Measurements from ENCODE around the gene SLC7A6. TPM values are rescaled to one million over a fixed set of nuclear protein-coding genes. Genes with fewer than 3 reads are reported as not detected.

SLC7A6 gene
- total RNA-seq, 2 experiments from 2014 or later: 99.2 to 99.4 TPM

GRCh38 chr16:68309799-68310198 is 45.5 kb downstream of the SLC7A6 start:
- CTCF ChIA-PET: interaction anchor here (0.9 to 1.2 kb wide), 2 partner anchors 47 to 48 kb away, joined by 4 to 6 read pairs; no protein-coding TSS in a partner anchor
- POLR2A ChIA-PET: no interaction called here

- ChIA-PET CTCF (interaction anchor here (0.7 to 2.4 kb wide), 12 partner anchors 9 to 65 kb away, joined by 3 to 23 read pairs (median 3); partner anchors contain the start of genes PLA2G15 and SLC7A6), POLR2A (interaction anchor here (0.5 to 1.8 kb wide), 11 partner anchors 9 to 347 kb away, joined by 3 to 21 read pairs (median 4); partner anchors contain the start of gene SLC7A6)
Measured at GRCh38 chr16:68310437-68310773, 46.1 kb downstream of the SLC7A6 start.

- CTCF ChIA-PET: interaction anchor here (0.7 to 2.4 kb wide), 13 partner anchors 8 to 65 kb away, joined by 3 to 23 read pairs (median 3); partner anchors contain the start of genes PLA2G15 and SLC7A6
- POLR2A ChIA-PET: interaction anchor here (0.5 to 1.8 kb wide), 14 partner anchors 9 to 544 kb away, joined by 3 to 21 read pairs (median 3); partner anchors contain the start of gene SLC7A6
Measured at GRCh38 chr16:68310774-68311511, 46.6 kb downstream of the SLC7A6 start, which contains the start of the genes PRMT7 and SLC7A6OS. Gene PRMT7, plus strand, starts transcription at chr16:68311019. Its CDS starts 4,961 bp downstream, at chr16:68315980. Gene SLC7A6OS, minus strand, starts transcription at chr16:68310946. Its CDS starts 20 bp downstream, at chr16:68310926.

GRCh38 chr16:68313116-68313515 is 48.8 kb downstream of the SLC7A6 start:
- CTCF ChIA-PET: interaction anchor here (2.4 kb wide), 1 partner anchor 52 kb away, joined by 7 read pairs; no protein-coding TSS in a partner anchor
- POLR2A ChIA-PET: no interaction called here

GRCh38 chr16:68319185-68319908 is 55.0 kb downstream of the SLC7A6 start:
- POLR2A ChIA-PET: interaction anchor here (1.0 to 1.3 kb wide), 4 partner anchors 9 to 58 kb away, joined by 4 to 10 read pairs (median 7); partner anchors contain the start of genes PRMT7, SLC7A6 and SLC7A6OS
- CTCF ChIA-PET: interaction anchor here (1.1 to 6.1 kb wide), 4 partner anchors 9 to 57 kb away, joined by 3 to 64 read pairs (median 8); partner anchors contain the start of genes PRMT7, SLC7A6 and SLC7A6OS

- ChIA-PET CTCF (interaction anchor here (6.1 kb wide), 1 partner anchor 62 kb away, joined by 64 read pairs; the partner anchor contains the start of gene SLC7A6), POLR2A (interaction anchor here (0.6 kb wide), 1 partner anchor 256 kb away, joined by 5 read pairs; no protein-coding TSS in a partner anchor)
Measured at GRCh38 chr16:68324336-68324735, 60.0 kb downstream of the SLC7A6 start.

DNA sequence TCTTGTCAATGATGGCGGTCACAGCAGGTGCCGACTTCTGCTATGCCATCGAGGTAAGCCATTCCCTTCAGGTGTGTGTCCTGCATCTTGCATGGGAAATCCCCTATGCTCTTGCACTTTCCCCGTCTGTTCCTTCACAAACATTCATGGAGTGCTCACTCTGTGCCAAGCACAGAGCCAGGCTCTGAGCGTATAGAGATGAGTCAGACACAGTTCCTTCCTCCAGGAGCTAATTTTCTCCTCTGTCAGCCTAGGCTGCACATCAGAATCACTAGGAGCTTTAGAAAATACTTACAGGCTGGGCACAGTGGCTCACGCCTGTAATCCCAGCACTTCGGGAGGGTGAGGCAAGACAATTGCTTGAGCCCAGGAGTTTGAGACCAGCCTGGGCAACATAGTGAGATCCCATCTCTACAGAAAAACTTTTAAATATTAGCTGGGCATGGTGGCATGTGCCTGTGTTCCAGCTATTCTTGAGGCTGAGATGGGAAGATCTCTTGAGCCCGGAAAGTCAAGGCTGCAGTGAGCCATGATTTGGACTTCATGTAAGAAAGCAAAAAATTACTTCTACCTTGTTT is 60.5 kb downstream of the SLC7A6 start:
- CTCF ChIA-PET: interaction anchor here (6.0 to 6.1 kb wide), 2 partner anchors 63 to 64 kb away, joined by 64 to 160 read pairs; partner anchors contain the start of gene SLC7A6
- POLR2A ChIA-PET: interaction anchor here (0.6 kb wide), 1 partner anchor 257 kb away, joined by 5 read pairs; no protein-coding TSS in a partner anchor

- ChIA-PET POLR2A (interaction anchor here (0.6 to 1.4 kb wide), 4 partner anchors 9 to 86 kb away, joined by 3 to 4 read pairs (median 4); no protein-coding TSS in a partner anchor), CTCF (interaction anchor here (0.6 to 6.0 kb wide), 27 partner anchors 9 to 875 kb away, joined by 3 to 160 read pairs (median 3); partner anchors contain the start of genes PLA2G15, PRMT7, SLC7A6 and SLC7A6OS)
Measured at GRCh38 chr16:68328151-68328859, 64.0 kb downstream of the SLC7A6 start.

- POLR2A ChIA-PET: interaction anchor here (1.4 kb wide), 1 partner anchor 10 kb away, joined by 4 read pairs; no protein-coding TSS in a partner anchor
- CTCF ChIA-PET: interaction anchor here (0.6 to 6.0 kb wide), 25 partner anchors 9 to 192 kb away, joined by 3 to 160 read pairs (median 4); partner anchors contain the start of genes PLA2G15, PRMT7, SLC7A6 and SLC7A6OS
Measured at GRCh38 chr16:68328860-68329390, 64.6 kb downstream of the SLC7A6 start.

- CTCF ChIA-PET: interaction anchor here (2.2 kb wide), 1 partner anchor 70 kb away, joined by 12 read pairs; no protein-coding TSS in a partner anchor
- POLR2A ChIA-PET: no interaction called here
Measured at GRCh38 chr16:68331879-68332410, 67.6 kb downstream of the SLC7A6 start.

DNA sequence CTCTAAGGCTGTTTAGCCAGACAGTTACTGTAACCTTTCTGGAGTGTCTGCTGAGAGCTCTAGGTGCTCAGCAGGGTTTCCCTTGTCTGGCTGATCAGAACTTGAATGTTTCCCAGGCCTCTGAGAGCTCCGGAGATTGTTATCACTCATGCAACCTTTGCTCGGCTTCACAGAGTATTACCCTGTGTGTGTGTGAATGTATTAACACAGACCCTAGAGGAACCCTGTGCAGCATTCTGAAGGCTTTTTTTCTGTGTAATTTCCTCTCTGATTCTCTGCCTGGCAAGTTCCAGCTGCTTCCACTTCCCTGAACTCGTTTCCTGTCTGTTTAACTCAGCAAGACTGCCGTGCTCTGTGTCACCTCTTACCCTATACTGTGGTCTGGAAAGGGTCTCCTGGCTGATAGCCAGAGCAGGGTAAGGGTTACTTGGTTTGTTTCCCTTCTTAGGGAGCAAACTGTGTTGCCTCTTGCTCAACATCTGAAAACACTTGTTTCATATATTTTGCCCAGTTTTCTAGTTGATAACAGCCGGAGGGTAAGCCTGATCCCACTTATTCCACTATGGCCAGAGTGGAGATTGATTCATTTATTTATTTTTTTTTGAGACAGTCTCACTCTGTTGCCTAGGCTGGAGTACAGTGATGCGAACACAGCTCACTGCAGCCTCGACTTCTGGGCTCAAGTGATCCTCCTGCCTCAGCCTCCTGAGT is 68.2 kb downstream of the SLC7A6 start:
- POLR2A ChIA-PET: no interaction called here
- CTCF ChIA-PET: interaction anchor here (2.2 kb wide), 1 partner anchor 71 kb away, joined by 12 read pairs; no protein-coding TSS in a partner anchor

- CTCF ChIA-PET: interaction anchor here (0.9 to 1.2 kb wide), 2 partner anchors 71 to 73 kb away, joined by 3 read pairs; partner anchors contain the start of gene SLC7A6
- POLR2A ChIA-PET: interaction anchor here (0.8 kb wide), 1 partner anchor 71 kb away, joined by 4 read pairs; no protein-coding TSS in a partner anchor
Measured at GRCh38 chr16:68335175-68335574, 70.8 kb downstream of the SLC7A6 start.

DNA sequence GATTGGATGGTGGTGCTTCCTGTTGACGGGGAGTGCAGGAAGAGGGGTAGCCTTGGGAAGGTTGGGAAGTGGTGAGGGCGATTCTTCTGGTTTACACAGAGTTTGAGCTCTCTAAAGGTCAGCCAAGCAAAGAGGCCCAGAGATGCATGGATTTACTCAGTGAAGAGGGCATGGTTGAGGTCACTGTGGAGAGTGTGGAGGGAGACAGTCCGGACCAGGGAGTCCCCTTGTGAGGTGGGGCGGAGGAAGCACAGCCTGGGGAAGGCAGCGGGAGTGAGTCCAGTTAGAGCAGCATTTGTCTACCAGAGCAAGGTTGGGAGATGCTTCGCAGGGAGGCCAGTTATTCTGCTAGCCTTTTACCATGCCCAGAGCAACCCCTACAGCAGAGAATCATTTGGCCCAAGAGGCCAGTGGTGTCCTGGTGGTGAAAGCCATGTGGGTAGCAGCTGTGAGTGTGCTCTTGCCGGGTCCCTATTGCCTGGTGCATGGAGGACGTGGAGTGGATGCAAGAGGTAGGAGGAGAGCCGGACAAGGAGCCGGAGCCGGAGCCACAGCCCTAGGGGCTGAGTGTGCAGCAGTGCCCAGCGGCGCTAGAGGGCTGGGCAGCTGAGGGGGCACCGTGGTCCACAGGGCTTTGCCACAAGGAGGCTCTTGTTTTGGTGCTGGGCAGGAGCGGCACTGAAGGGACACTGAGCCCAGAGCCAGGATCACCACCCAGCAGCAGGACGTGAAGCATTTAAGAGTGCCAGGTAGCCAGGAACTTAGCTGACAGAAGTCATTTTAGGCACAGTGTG is 74.2 kb downstream of the SLC7A6 start:
- POLR2A ChIA-PET: no interaction called here
- CTCF ChIA-PET: interaction anchor here (0.8 to 2.3 kb wide), 4 partner anchors 10 to 77 kb away, joined by 3 to 7 read pairs (median 5); partner anchors contain the start of gene SLC7A6

DNA sequence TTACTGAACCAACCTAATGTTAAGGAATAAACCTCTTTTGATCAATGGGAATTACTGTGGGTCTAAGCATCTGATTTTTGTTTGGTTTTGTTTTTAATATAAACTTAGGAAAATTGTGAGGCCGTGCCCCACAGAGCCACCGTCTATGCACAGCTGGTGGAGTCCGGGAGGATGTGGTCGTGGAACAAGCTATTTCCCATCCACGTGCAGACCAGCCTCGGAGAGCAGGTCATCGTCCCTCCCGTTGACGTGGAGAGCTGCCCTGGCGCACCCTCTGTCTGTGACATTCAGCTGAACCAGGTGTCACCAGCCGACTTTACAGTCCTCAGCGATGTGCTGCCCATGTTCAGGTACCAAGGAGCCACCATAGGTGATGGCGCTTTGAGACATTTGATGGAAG is 74.9 kb downstream of the SLC7A6 start:
- ChIA-PET CTCF (interaction anchor here (1.5 to 2.3 kb wide), 3 partner anchors 16 to 78 kb away, joined by 3 to 7 read pairs (median 7); partner anchors contain the start of gene SLC7A6), POLR2A (no interaction called here)

DNA sequence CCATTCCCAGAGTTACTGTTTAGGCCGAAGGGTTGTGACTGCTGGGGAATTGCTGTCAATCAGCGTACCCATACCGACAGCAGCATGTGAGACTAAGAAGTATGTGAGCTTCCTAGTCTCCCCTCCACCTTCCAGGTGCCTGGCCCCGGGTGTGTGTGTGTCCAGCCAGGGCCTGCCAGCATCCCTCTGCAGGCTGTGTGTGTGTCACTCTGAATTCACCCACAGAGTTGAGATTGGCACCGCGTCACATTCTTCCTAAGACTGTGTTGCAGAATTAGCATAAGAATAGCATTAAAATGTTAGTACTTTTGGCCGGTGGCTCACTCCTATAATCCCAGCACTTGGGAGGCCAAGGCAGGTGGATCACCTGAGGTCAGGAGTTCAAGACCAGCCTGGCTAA is 78.3 kb downstream of the SLC7A6 start:
- CTCF ChIA-PET: interaction anchor here (1.3 to 1.7 kb wide), 2 partner anchors 81 to 167 kb away, joined by 4 to 6 read pairs; no protein-coding TSS in a partner anchor
- POLR2A ChIA-PET: no interaction called here

- CTCF ChIA-PET: interaction anchor here (1.3 to 1.7 kb wide), 2 partner anchors 81 to 167 kb away, joined by 4 to 6 read pairs; no protein-coding TSS in a partner anchor
- POLR2A ChIA-PET: no interaction called here
Measured at GRCh38 chr16:68343137-68343536, 78.8 kb downstream of the SLC7A6 start.

Measured in activated CD8-positive, alpha-beta memory T cell treated with anti-CD3 and anti-CD28 coated beads for 36 hours (primary cell).